Measurements from ENCODE around the gene SVOP.

DNA sequence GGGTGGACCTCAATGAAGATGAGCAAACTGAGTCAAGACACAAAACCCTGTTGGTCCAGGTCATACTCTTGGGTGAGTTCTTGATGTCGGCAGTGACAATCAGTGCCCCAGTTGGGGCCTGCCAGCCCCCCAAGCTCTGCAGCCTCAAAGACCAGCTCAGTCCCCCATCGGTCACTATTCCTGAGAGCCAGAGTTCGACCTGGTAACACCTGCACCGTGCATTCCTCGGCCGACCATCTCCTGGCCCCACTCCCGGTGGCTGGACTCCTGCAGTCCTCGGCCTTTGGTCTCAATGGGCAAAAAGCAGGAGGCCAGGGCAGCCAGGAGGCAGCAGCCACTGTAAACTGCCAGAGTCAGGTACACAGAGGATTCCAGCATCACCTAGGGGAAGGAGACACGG, 108.5 kb downstream of the SVOP start:
- TF ChIP-seq, protein P1, sequence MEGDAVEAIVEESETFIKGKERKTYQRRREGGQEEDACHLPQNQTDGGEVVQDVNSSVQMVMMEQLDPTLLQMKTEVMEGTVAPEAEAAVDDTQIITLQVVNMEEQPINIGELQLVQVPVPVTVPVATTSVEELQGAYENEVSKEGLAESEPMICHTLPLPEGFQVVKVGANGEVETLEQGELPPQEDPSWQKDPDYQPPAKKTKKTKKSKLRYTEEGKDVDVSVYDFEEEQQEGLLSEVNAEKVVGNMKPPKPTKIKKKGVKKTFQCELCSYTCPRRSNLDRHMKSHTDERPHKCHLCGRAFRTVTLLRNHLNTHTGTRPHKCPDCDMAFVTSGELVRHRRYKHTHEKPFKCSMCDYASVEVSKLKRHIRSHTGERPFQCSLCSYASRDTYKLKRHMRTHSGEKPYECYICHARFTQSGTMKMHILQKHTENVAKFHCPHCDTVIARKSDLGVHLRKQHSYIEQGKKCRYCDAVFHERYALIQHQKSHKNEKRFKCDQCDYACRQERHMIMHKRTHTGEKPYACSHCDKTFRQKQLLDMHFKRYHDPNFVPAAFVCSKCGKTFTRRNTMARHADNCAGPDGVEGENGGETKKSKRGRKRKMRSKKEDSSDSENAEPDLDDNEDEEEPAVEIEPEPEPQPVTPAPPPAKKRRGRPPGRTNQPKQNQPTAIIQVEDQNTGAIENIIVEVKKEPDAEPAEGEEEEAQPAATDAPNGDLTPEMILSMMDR (IDR thresholded peaks at IDR 0.05; ENCODE audit: low read depth, low read length): no peak
- TF ChIP-seq EZH2phosphoT487 (IDR thresholded peaks at IDR 0.05; ENCODE audit: low read depth): no peak
